Measurements from ENCODE around the gene CLEC14A. TPM values are rescaled to one million over a fixed set of nuclear protein-coding genes. Genes with fewer than 3 reads are reported as not detected.

Gene CLEC14A
- total RNA-seq (not detected), total RNA-seq (0 to 0.24 (median 0) reads per million in 29 experiments)
- 0.06 TPM for total RNA-seq (2013)

- ChIA-PET POLR2A (no interaction called here), CTCF (no interaction called here)
- WGBS (ENCODE audit: insufficient coverage), result 5% methylated on average over 63 of the region's 68 CpGs
- H3K9me3 Mint-ChIP-seq, result no peaks in the 10 kb centered on the region
- peak within 1 kb of the TSS; percentile 41 to 47 for H3K4me3 ChIP-seq (ENCODE audit: control insufficient read depth in 1 of 2, extremely low read depth in 1 of 2, low read length in 1 of 2)
- no peak within 1 kb of the TSS for H3K27ac Mint-ChIP-seq
- H3K4me3 Mint-ChIP-seq, result peak within 1 kb of the TSS; percentile 64 to 72 (median 70)
- peak; percentile 56 to 73 (median 68) for ATAC-seq (replicated peaks in 1 of 4)
- peaks cover 0 to 24% of the 10 kb centered on the region in 2 experiments for H3K27me3 ChIP-seq (replicated peaks in 1 of 2; ENCODE audit: control insufficient read depth in 2 of 2, extremely low read depth in 1 of 2, insufficient read depth in 2 of 2, low read length in 1 of 2)
- peaks cover 6 to 13% (median 12%) of the 10 kb centered on the region in 3 donors for H3K4me1 Mint-ChIP-seq
- H3K27me3 Mint-ChIP-seq, result peaks cover 30 to 39% of the 10 kb centered on the region in 2 donors
- DNase-seq, result peak in 5 of 35 experiments; percentile 1 to 12 (median 8)
- no peaks in the 10 kb centered on the region for H3K36me3 ChIP-seq (ENCODE audit: control insufficient read depth in 2 of 2, extremely low read depth in 1 of 2, insufficient read depth in 1 of 2, low read length in 1 of 2)
- no peaks in the 10 kb centered on the region for H3K36me3 Mint-ChIP-seq
- H3K4me1 ChIP-seq (ENCODE audit: control insufficient read depth in 1 of 2, extremely low read depth in 1 of 2, insufficient read depth in 2 of 2, low read length in 2 of 2), result peaks cover 0 to 15% of the 10 kb centered on the region in 2 experiments
- H3K27ac ChIP-seq (ENCODE audit: low read length), result no peak within 1 kb of the TSS
- H3K9me3 ChIP-seq, result no peaks in the 10 kb centered on the region
Observed at GRCh38 chr14:38255673-38256532, at the start of gene CLEC14A. Gene CLEC14A, minus strand, starts transcription at chr14:38256093. Its CDS starts 71 bp downstream, at chr14:38256022.

- POLR2A ChIA-PET, result no interaction called here
- peaks cover 4 to 12% (median 5%) of the 10 kb centered on the region in 3 donors for H3K9me3 Mint-ChIP-seq
- H3K27me3 Mint-ChIP-seq, result peaks cover 6 to 14% of the 10 kb centered on the region in 2 donors
- CTCF ChIA-PET, result no interaction called here
- no peaks in the 10 kb centered on the region for H3K36me3 Mint-ChIP-seq
- WGBS (ENCODE audit: insufficient coverage), result no CpG with 5 or more reads among the region's 1 CpG
- H3K4me3 Mint-ChIP-seq, result no peak overlapping the region
- Histone ChIP-seq H3K27ac (ENCODE audit: low read length) (no peak overlapping the region), H3K4me3 (ENCODE audit: control insufficient read depth in 1 of 2, extremely low read depth in 1 of 2, low read length in 1 of 2) (no peak overlapping the region), H3K36me3 (ENCODE audit: control insufficient read depth in 2 of 2, extremely low read depth in 1 of 2, insufficient read depth in 1 of 2, low read length in 1 of 2) (no peaks in the 10 kb centered on the region), H3K27me3 (replicated peaks in 1 of 2; ENCODE audit: control insufficient read depth in 2 of 2, extremely low read depth in 1 of 2, insufficient read depth in 2 of 2, low read length in 1 of 2) (peaks cover 0 to 10% of the 10 kb centered on the region in 2 experiments), H3K4me1 (ENCODE audit: control insufficient read depth in 1 of 2, extremely low read depth in 1 of 2, insufficient read depth in 2 of 2, low read length in 2 of 2) (no peaks in the 10 kb centered on the region), H3K9me3 (no peaks in the 10 kb centered on the region)
- H3K27ac Mint-ChIP-seq, result no peak overlapping the region
- no peak for ATAC-seq (replicated peaks in 1 of 4)
- H3K4me1 Mint-ChIP-seq, result no peaks in the 10 kb centered on the region
- DNase-seq, result no peak
Observed at GRCh38 chr14:38302966-38303365, 47.1 kb upstream of the CLEC14A start.

- peaks cover 0 to 10% of the 10 kb centered on the region in 2 experiments for H3K27me3 ChIP-seq (replicated peaks in 1 of 2; ENCODE audit: control insufficient read depth in 2 of 2, extremely low read depth in 1 of 2, insufficient read depth in 2 of 2, low read length in 1 of 2)
- WGBS (ENCODE audit: insufficient coverage), result 100% methylated on average over 2 of the region's 2 CpGs
- no peaks in the 10 kb centered on the region for H3K9me3 ChIP-seq
- no peak overlapping the region for H3K27ac Mint-ChIP-seq
- no peak overlapping the region for H3K27ac ChIP-seq (ENCODE audit: low read length)
- H3K27me3 Mint-ChIP-seq, result peaks cover 6 to 14% of the 10 kb centered on the region in 2 donors
- H3K4me3 ChIP-seq (ENCODE audit: control insufficient read depth in 1 of 2, extremely low read depth in 1 of 2, low read length in 1 of 2), result no peak overlapping the region
- H3K36me3 Mint-ChIP-seq, result no peaks in the 10 kb centered on the region
- no peaks in the 10 kb centered on the region for H3K4me1 ChIP-seq (ENCODE audit: control insufficient read depth in 1 of 2, extremely low read depth in 1 of 2, insufficient read depth in 2 of 2, low read length in 2 of 2)
- H3K4me1 Mint-ChIP-seq, result no peaks in the 10 kb centered on the region
- H3K4me3 Mint-ChIP-seq, result no peak overlapping the region
- DNase-seq (no peak), ATAC-seq (replicated peaks in 1 of 4) (no peak)
- POLR2A ChIA-PET, result no interaction called here
- H3K9me3 Mint-ChIP-seq, result peaks cover 4 to 12% (median 5%) of the 10 kb centered on the region in 3 donors
- CTCF ChIA-PET, result interaction anchor here in 1 of 2 donors (0.6 kb wide), 1 partner anchor 276 kb away, joined by 3 read pairs; no protein-coding TSS in a partner anchor
- H3K36me3 ChIP-seq (ENCODE audit: control insufficient read depth in 2 of 2, extremely low read depth in 1 of 2, insufficient read depth in 1 of 2, low read length in 1 of 2), result no peaks in the 10 kb centered on the region
Observed at GRCh38 chr14:38302034-38302433, 46.1 kb upstream of the CLEC14A start.

GRCh38 chr14:38297681-38298080, 41.8 kb upstream of the CLEC14A start:
- no peak overlapping the region for H3K27ac ChIP-seq (ENCODE audit: low read length)
- H3K4me3 ChIP-seq (ENCODE audit: control insufficient read depth in 1 of 2, extremely low read depth in 1 of 2, low read length in 1 of 2), result no peak overlapping the region
- no peak for DNase-seq
- H3K4me3 Mint-ChIP-seq, result no peak overlapping the region
- H3K4me1 ChIP-seq (ENCODE audit: control insufficient read depth in 1 of 2, extremely low read depth in 1 of 2, insufficient read depth in 2 of 2, low read length in 2 of 2), result no peaks in the 10 kb centered on the region
- H3K27me3 Mint-ChIP-seq, result peaks cover 6 to 11% of the 10 kb centered on the region in 2 donors
- ChIA-PET POLR2A (no interaction called here), CTCF (no interaction called here)
- ATAC-seq (replicated peaks in 1 of 4), result no peak
- H3K9me3 Mint-ChIP-seq, result no peaks in the 10 kb centered on the region
- H3K27me3 ChIP-seq (replicated peaks in 1 of 2; ENCODE audit: control insufficient read depth in 2 of 2, extremely low read depth in 1 of 2, insufficient read depth in 2 of 2, low read length in 1 of 2), result peaks cover 0 to 10% of the 10 kb centered on the region in 2 experiments
- no peak overlapping the region for H3K27ac Mint-ChIP-seq
- H3K36me3 Mint-ChIP-seq, result no peaks in the 10 kb centered on the region
- no peaks in the 10 kb centered on the region for H3K36me3 ChIP-seq (ENCODE audit: control insufficient read depth in 2 of 2, extremely low read depth in 1 of 2, insufficient read depth in 1 of 2, low read length in 1 of 2)
- 100% methylated on average over 1 of the region's 1 CpG for WGBS (ENCODE audit: insufficient coverage)
- H3K4me1 Mint-ChIP-seq, result no peaks in the 10 kb centered on the region
- H3K9me3 ChIP-seq, result no peaks in the 10 kb centered on the region

GRCh38 chr14:38291681-38292467, 36.0 kb upstream of the CLEC14A start:
- Mint-ChIP-seq H3K4me1 (no peaks in the 10 kb centered on the region), H3K4me3 (no peak overlapping the region), H3K27me3 (peaks cover 2 to 5% of the 10 kb centered on the region in 2 donors), H3K36me3 (no peaks in the 10 kb centered on the region), H3K9me3 (no peaks in the 10 kb centered on the region), H3K27ac (no peak overlapping the region)
- POLR2A ChIA-PET, result no interaction called here
- Histone ChIP-seq H3K4me3 (ENCODE audit: control insufficient read depth in 1 of 2, extremely low read depth in 1 of 2, low read length in 1 of 2) (no peak overlapping the region), H3K27ac (ENCODE audit: low read length) (no peak overlapping the region), H3K36me3 (ENCODE audit: control insufficient read depth in 2 of 2, extremely low read depth in 1 of 2, insufficient read depth in 1 of 2, low read length in 1 of 2) (no peaks in the 10 kb centered on the region), H3K27me3 (replicated peaks in 1 of 2; ENCODE audit: control insufficient read depth in 2 of 2, extremely low read depth in 1 of 2, insufficient read depth in 2 of 2, low read length in 1 of 2) (no peaks in the 10 kb centered on the region), H3K4me1 (ENCODE audit: control insufficient read depth in 1 of 2, extremely low read depth in 1 of 2, insufficient read depth in 2 of 2, low read length in 2 of 2) (no peaks in the 10 kb centered on the region), H3K9me3 (no peaks in the 10 kb centered on the region)
- ATAC-seq (replicated peaks in 1 of 4) (no peak), DNase-seq (no peak)
- CTCF ChIA-PET, result no interaction called here

- Mint-ChIP-seq H3K4me3 (no peak overlapping the region), H3K36me3 (no peaks in the 10 kb centered on the region), H3K4me1 (no peaks in the 10 kb centered on the region), H3K9me3 (no peaks in the 10 kb centered on the region), H3K27ac (no peak overlapping the region), H3K27me3 (peaks cover 0 to 2% of the 10 kb centered on the region in 2 donors)
- no peak overlapping the region for H3K27ac ChIP-seq (ENCODE audit: low read length)
- no CpG with 5 or more reads among the region's 5 CpGs for WGBS (ENCODE audit: insufficient coverage)
- ATAC-seq (replicated peaks in 1 of 4), result no peak
- H3K27me3 ChIP-seq (replicated peaks in 1 of 2; ENCODE audit: control insufficient read depth in 2 of 2, extremely low read depth in 1 of 2, insufficient read depth in 2 of 2, low read length in 1 of 2), result no peaks in the 10 kb centered on the region
- ChIA-PET CTCF (no interaction called here), POLR2A (no interaction called here)
- H3K4me3 ChIP-seq (ENCODE audit: control insufficient read depth in 1 of 2, extremely low read depth in 1 of 2, low read length in 1 of 2), result no peak overlapping the region
- no peaks in the 10 kb centered on the region for H3K36me3 ChIP-seq (ENCODE audit: control insufficient read depth in 2 of 2, extremely low read depth in 1 of 2, insufficient read depth in 1 of 2, low read length in 1 of 2)
- H3K9me3 ChIP-seq, result no peaks in the 10 kb centered on the region
- DNase-seq, result no peak
- H3K4me1 ChIP-seq (ENCODE audit: control insufficient read depth in 1 of 2, extremely low read depth in 1 of 2, insufficient read depth in 2 of 2, low read length in 2 of 2), result no peaks in the 10 kb centered on the region
Observed at GRCh38 chr14:38290601-38291188, 34.8 kb upstream of the CLEC14A start.
